ENCODE measurements around the gene GLIS1. TPM values are rescaled to one million over a fixed set of nuclear protein-coding genes. Genes with fewer than 3 reads are reported as not detected.

Gene GLIS1
- polyA plus RNA-seq, 1 donor from 2014 or later, result not detected

- H3K4me3 ChIP-seq (ENCODE audit: low read length), result no peak overlapping the region
- no peaks in the 10 kb centered on the region for H4K20me1 ChIP-seq (ENCODE audit: insufficient read depth)
- no peaks in the 10 kb centered on the region for H3F3A ChIP-seq (ENCODE audit: insufficient read depth, low read length, poor library complexity, severe bottlenecking)
- TF ChIP-seq MXI1 (conservative IDR thresholded peaks at IDR 0.05; ENCODE audit: poor library complexity, severe bottlenecking), result no peak
- no peak for TF ChIP-seq SMC3 (conservative IDR thresholded peaks at IDR 0.05; ENCODE audit: poor library complexity)
- no peaks in the 10 kb centered on the region for H3K27me3 ChIP-seq (ENCODE audit: insufficient read depth, low read depth, low read length)
- H3K9me3 ChIP-seq (ENCODE audit: low read length), result no peaks in the 10 kb centered on the region
- no peaks in the 10 kb centered on the region for H3K36me3 ChIP-seq (ENCODE audit: insufficient read depth, low read length)
- H3K27ac ChIP-seq (ENCODE audit: low read length), result no peak overlapping the region
- no peak overlapping the region for H3K9ac ChIP-seq (ENCODE audit: low read length)
- H3K79me2 ChIP-seq (replicated peaks; ENCODE audit: insufficient read depth, low read length), result no peaks in the 10 kb centered on the region
- H2AFZ ChIP-seq (ENCODE audit: low read depth, low read length), result no peak overlapping the region
- H3K4me2 ChIP-seq (ENCODE audit: low read length), result no peak overlapping the region
- no peaks in the 10 kb centered on the region for H3K9me2 ChIP-seq (ENCODE audit: insufficient read depth, low read length)
These were observed 73.0 kb downstream of the GLIS1 start for GRCh38 chr1:53665996-53666395.

- Histone ChIP-seq H3K27ac (ENCODE audit: low read length) (no peak overlapping the region), H3K9ac (ENCODE audit: low read length) (no peak overlapping the region), H3F3A (ENCODE audit: insufficient read depth, low read length, poor library complexity, severe bottlenecking) (no peaks in the 10 kb centered on the region), H3K79me2 (replicated peaks; ENCODE audit: insufficient read depth, low read length) (no peaks in the 10 kb centered on the region), H3K27me3 (ENCODE audit: insufficient read depth, low read depth, low read length) (no peaks in the 10 kb centered on the region), H3K4me3 (ENCODE audit: low read length) (no peak overlapping the region), H3K9me2 (ENCODE audit: insufficient read depth, low read length) (no peaks in the 10 kb centered on the region), H3K9me3 (ENCODE audit: low read length) (no peaks in the 10 kb centered on the region), H3K36me3 (ENCODE audit: insufficient read depth, low read length) (no peaks in the 10 kb centered on the region), H4K20me1 (ENCODE audit: insufficient read depth) (no peaks in the 10 kb centered on the region), H3K4me2 (ENCODE audit: low read length) (no peak overlapping the region), H2AFZ (ENCODE audit: low read depth, low read length) (no peak overlapping the region)
- no peak for TF ChIP-seq POLR2AphosphoS5 (IDR thresholded peaks at IDR 0.05)
- TF ChIP-seq RAD21 (conservative IDR thresholded peaks at IDR 0.05), result no peak
- TF ChIP-seq REST (IDR thresholded peaks at IDR 0.05; ENCODE audit: borderline replicate concordance), result no peak
- TF ChIP-seq CTCF (IDR thresholded peaks at IDR 0.05; ENCODE audit: poor library complexity, severe bottlenecking), result no peak
- TF ChIP-seq TAF1 (IDR thresholded peaks at IDR 0.05; ENCODE audit: low read depth), result no peak
- no peak for TF ChIP-seq EP300 (conservative IDR thresholded peaks at IDR 0.05; ENCODE audit: poor library complexity, severe bottlenecking)
- TF ChIP-seq MXI1 (conservative IDR thresholded peaks at IDR 0.05; ENCODE audit: poor library complexity, severe bottlenecking), result no peak
- no peak for TF ChIP-seq SMC3 (conservative IDR thresholded peaks at IDR 0.05; ENCODE audit: poor library complexity)
- no peak for TF ChIP-seq EZH2 (IDR thresholded peaks at IDR 0.05; ENCODE audit: borderline replicate concordance, insufficient read depth, low read length, poor library complexity, severe bottlenecking)
These were observed 75.2 kb downstream of the GLIS1 start for GRCh38 chr1:53663529-53664300.

Measured in neural cell (in vitro differentiated cells).